HEK293 (cell line): ENCODE results near the gene BAD.
A peak's percentile ranks its signal among the peaks of the same experiment; 100 is the strongest.

Experiments
- CTCF ChIA-PET: fragments of 350-600 bp; formaldehyde crosslinking; extraction: SDS; loops from one replicate; lab custom pipeline; 2021; ENCODE audit warnings: antibody characterized with exemption; lab: Yijun Ruan, JAX
- POLR2A ChIA-PET: fragments of 300-600 bp; formaldehyde crosslinking; extraction: SDS; loops from one replicate; lab custom pipeline; 2020; ENCODE audit warnings: antibody characterized with exemption, inconsistent platforms; lab: Yijun Ruan, JAX
- H3K27ac ChIP-seq: fragments of 200-500 bp; sonication (Bioruptor generic); 2 replicates; pipeline ENCODE4 v1.5.1; 2014; ENCODE audit warnings: low read depth, low read length, control low read depth, inconsistent platforms; ENCODE audit errors: extremely low read depth
- H3K36me3 ChIP-seq, 2 experiments: fragments of 200-500 bp in 1 of 2; sonication (Bioruptor generic) in 1 of 2; 1 replicate in 1 of 2; 2 replicates in 1 of 2; pipeline ENCODE4 v1.5.1; 2014 to 2017; ENCODE audit warnings: inconsistent platforms in 2 of 2, low read length in 2 of 2; ENCODE audit not compliant: control insufficient read depth in 2 of 2, insufficient read depth in 1 of 2
- H3K4me1 ChIP-seq: fragments of 200-500 bp; sonication (Bioruptor generic); 2 replicates; pipeline ENCODE4 v1.5.1; 2014; ENCODE audit warnings: mild to moderate bottlenecking, low read length, inconsistent platforms; ENCODE audit not compliant: control insufficient read depth, insufficient read depth
- H3K4me3 ChIP-seq: 2 replicates; pipeline ENCODE4 v1.5.1; 2011; ENCODE audit warnings: low read depth, mild to moderate bottlenecking, control low read depth, low read length, moderate library complexity
- H3K9me3 ChIP-seq: fragments of 200-500 bp; sonication (Bioruptor generic); 2 replicates; pipeline ENCODE4 v1.5.1; 2014; ENCODE audit warnings: low read depth, low read length, inconsistent platforms; ENCODE audit not compliant: control insufficient read depth, insufficient read depth
- EGR2 ChIP-seq: fragments of 450-650 bp; formaldehyde crosslinking; IDR thresholded peaks from 2 replicates; pipeline ENCODE4 v1.5.1; 2016; ENCODE audit warnings: low read depth, missing biosample characterization, missing genetic modification characterization
- GLIS1 ChIP-seq: fragments of 450-650 bp; formaldehyde crosslinking; IDR thresholded peaks from 2 replicates; pipeline ENCODE4 v1.5.1; 2016; ENCODE audit warnings: missing biosample characterization, missing genetic modification characterization
- HOXC10 ChIP-seq: sonication (generic); formaldehyde crosslinking; IDR thresholded peaks from 2 replicates; pipeline ENCODE4 v1.8.1; 2023; ENCODE audit warnings: mild to moderate bottlenecking, missing genetic modification reagents
- KLF1 ChIP-seq: fragments of 450-650 bp; formaldehyde crosslinking; IDR thresholded peaks from 2 replicates; pipeline ENCODE4 v1.5.1; 2016; ENCODE audit warnings: missing biosample characterization, missing genetic modification characterization
- KLF9 ChIP-seq: fragments of 450-650 bp; formaldehyde crosslinking; IDR thresholded peaks from 2 replicates; pipeline ENCODE4 v1.5.1; 2016; ENCODE audit warnings: missing biosample characterization, missing genetic modification characterization, low read depth
- ZFP37 ChIP-seq: fragments of 450-650 bp; formaldehyde crosslinking; IDR thresholded peaks from 2 replicates; pipeline ENCODE4 v1.5.1; 2016; ENCODE audit warnings: missing biosample characterization, missing genetic modification characterization
- ZIC2 ChIP-seq: fragments of 450-650 bp; formaldehyde crosslinking; IDR thresholded peaks from 2 replicates; pipeline ENCODE4 v1.5.1; 2016; ENCODE audit warnings: missing biosample characterization, missing genetic modification characterization
- ZNF146 ChIP-seq: fragments of 450-650 bp; formaldehyde crosslinking; IDR thresholded peaks from 2 replicates; pipeline ENCODE4 v1.5.1; 2016; ENCODE audit warnings: missing biosample characterization, missing genetic modification characterization
- ZNF433 ChIP-seq: fragments of 450-650 bp; formaldehyde crosslinking; IDR thresholded peaks from 2 replicates; pipeline ENCODE4 v1.5.1; 2016; ENCODE audit warnings: missing biosample characterization, missing genetic modification characterization, low read depth
- ZNF571 ChIP-seq: fragments of 450-650 bp; formaldehyde crosslinking; IDR thresholded peaks from 2 replicates; pipeline ENCODE4 v1.5.0; 2017; ENCODE audit warnings: missing biosample characterization, missing genetic modification characterization
- ZNF654 ChIP-seq: fragments of 450-650 bp; formaldehyde crosslinking; IDR thresholded peaks from 2 replicates; pipeline ENCODE4 v1.5.1; 2016; ENCODE audit warnings: low read depth, missing biosample characterization, missing genetic modification characterization
- ZNF791 ChIP-seq: fragments of 450-650 bp; formaldehyde crosslinking; IDR thresholded peaks from 2 replicates; pipeline ENCODE4 v1.5.1; 2016; ENCODE audit warnings: missing biosample characterization, missing genetic modification characterization
- ZNF792 ChIP-seq: fragments of 450-650 bp; formaldehyde crosslinking; IDR thresholded peaks from 2 replicates; pipeline ENCODE4 v1.5.1; 2016; ENCODE audit warnings: missing biosample characterization, missing genetic modification characterization
- ZSCAN30 ChIP-seq: fragments of 450-650 bp; IDR thresholded peaks from 2 replicates; pipeline ENCODE4 v1.5.1; 2018; ENCODE audit warnings: missing biosample characterization, mild to moderate bottlenecking, missing genetic modification characterization, moderate library complexity
- TF ChIP-seq, protein P1 (sequence below): fragments of 450-650 bp; formaldehyde crosslinking; IDR thresholded peaks from 2 replicates; pipeline ENCODE4 v1.5.1; 2016; ENCODE audit warnings: missing biosample characterization, missing genetic modification characterization
- TF ChIP-seq, protein P2 (sequence below): fragments of 450-650 bp; formaldehyde crosslinking; IDR thresholded peaks from 2 replicates; pipeline ENCODE4 v1.5.1; 2017; ENCODE audit warnings: missing biosample characterization, missing genetic modification characterization
- TF ChIP-seq, protein P3 (sequence below): fragments of 450-650 bp; formaldehyde crosslinking; conservative IDR thresholded peaks from 2 replicates; pipeline ENCODE4 v1.5.1; 2016; ENCODE audit warnings: low read depth, missing biosample characterization, missing genetic modification characterization
- TF ChIP-seq, protein P4 (sequence below): fragments of 450-650 bp; formaldehyde crosslinking; IDR thresholded peaks from 2 replicates; pipeline ENCODE4 v1.5.1; 2016; ENCODE audit warnings: missing biosample characterization, missing genetic modification characterization
- TF ChIP-seq, protein P5 (sequence below): fragments of 450-650 bp; formaldehyde crosslinking; IDR thresholded peaks from 2 replicates; pipeline ENCODE4 v1.5.1; 2017; ENCODE audit warnings: missing biosample characterization, missing genetic modification characterization
- TF ChIP-seq, protein P6 (sequence below): fragments of 450-650 bp; formaldehyde crosslinking; IDR thresholded peaks from 2 replicates; pipeline ENCODE4 v1.5.1; 2016; ENCODE audit warnings: missing biosample characterization, missing genetic modification characterization

BAD gene

GRCh38 chr11:64284048-64284961 is at the start of gene BAD (continued):
- no peak for TF ChIP-seq ZNF433 (tag by site-specific recombination)
- no peak for TF ChIP-seq ZNF571 (tag by site-specific recombination)
- TF ChIP-seq, protein P1, sequence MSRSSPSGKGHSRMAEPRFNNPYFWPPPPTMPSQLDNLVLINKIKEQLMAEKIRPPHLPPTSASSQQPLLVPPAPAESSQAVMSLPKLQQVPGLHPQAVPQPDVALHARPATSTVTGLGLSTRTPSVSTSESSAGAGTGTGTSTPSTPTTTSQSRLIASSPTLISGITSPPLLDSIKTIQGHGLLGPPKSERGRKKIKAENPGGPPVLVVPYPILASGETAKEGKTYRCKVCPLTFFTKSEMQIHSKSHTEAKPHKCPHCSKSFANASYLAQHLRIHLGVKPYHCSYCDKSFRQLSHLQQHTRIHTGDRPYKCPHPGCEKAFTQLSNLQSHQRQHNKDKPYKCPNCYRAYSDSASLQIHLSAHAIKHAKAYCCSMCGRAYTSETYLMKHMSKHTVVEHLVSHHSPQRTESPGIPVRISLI (tag by site-specific recombination): no peak
- TF ChIP-seq, protein P2, sequence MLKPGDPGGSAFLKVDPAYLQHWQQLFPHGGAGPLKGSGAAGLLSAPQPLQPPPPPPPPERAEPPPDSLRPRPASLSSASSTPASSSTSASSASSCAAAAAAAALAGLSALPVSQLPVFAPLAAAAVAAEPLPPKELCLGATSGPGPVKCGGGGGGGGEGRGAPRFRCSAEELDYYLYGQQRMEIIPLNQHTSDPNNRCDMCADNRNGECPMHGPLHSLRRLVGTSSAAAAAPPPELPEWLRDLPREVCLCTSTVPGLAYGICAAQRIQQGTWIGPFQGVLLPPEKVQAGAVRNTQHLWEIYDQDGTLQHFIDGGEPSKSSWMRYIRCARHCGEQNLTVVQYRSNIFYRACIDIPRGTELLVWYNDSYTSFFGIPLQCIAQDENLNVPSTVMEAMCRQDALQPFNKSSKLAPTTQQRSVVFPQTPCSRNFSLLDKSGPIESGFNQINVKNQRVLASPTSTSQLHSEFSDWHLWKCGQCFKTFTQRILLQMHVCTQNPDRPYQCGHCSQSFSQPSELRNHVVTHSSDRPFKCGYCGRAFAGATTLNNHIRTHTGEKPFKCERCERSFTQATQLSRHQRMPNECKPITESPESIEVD (tag by site-specific recombination): no peak
- TF ChIP-seq ZNF792: no peak
- 0 out of 2 replicates have a peak, but pooled peaks have one; percentile 14 for TF ChIP-seq KLF1 (tag by site-specific recombination)
- peak; percentile 38; the same call in 1 of the 2 replicates for TF ChIP-seq KLF9 (tag by site-specific recombination)
- 0 out of 2 replicates have a peak, but pooled peaks have one; percentile 13 for TF ChIP-seq ZSCAN30 (tag by site-specific recombination)
- TF ChIP-seq ZFP37 (tag by site-specific recombination): no peak
- TF ChIP-seq ZNF791 (tag by site-specific recombination): no peak
- TF ChIP-seq GLIS1: no peak

GRCh38 chr11:64333556-64333955 is 49.1 kb upstream of the BAD start:
- no peaks in the 10 kb centered on the region for H3K36me3 ChIP-seq
- H3K27ac ChIP-seq: no peak overlapping the region
- H3K9me3 ChIP-seq: no peaks in the 10 kb centered on the region
- POLR2A ChIA-PET: interaction anchor here (0.6 to 2.3 kb wide), 3 partner anchors 9 to 43 kb away, joined by 3 to 7 read pairs (median 4); partner anchors contain the start of genes PRDX5 and TRMT112
- H3K4me1 ChIP-seq: no peaks in the 10 kb centered on the region
- no peak overlapping the region for H3K4me3 ChIP-seq
- TF ChIP-seq, protein P3, sequence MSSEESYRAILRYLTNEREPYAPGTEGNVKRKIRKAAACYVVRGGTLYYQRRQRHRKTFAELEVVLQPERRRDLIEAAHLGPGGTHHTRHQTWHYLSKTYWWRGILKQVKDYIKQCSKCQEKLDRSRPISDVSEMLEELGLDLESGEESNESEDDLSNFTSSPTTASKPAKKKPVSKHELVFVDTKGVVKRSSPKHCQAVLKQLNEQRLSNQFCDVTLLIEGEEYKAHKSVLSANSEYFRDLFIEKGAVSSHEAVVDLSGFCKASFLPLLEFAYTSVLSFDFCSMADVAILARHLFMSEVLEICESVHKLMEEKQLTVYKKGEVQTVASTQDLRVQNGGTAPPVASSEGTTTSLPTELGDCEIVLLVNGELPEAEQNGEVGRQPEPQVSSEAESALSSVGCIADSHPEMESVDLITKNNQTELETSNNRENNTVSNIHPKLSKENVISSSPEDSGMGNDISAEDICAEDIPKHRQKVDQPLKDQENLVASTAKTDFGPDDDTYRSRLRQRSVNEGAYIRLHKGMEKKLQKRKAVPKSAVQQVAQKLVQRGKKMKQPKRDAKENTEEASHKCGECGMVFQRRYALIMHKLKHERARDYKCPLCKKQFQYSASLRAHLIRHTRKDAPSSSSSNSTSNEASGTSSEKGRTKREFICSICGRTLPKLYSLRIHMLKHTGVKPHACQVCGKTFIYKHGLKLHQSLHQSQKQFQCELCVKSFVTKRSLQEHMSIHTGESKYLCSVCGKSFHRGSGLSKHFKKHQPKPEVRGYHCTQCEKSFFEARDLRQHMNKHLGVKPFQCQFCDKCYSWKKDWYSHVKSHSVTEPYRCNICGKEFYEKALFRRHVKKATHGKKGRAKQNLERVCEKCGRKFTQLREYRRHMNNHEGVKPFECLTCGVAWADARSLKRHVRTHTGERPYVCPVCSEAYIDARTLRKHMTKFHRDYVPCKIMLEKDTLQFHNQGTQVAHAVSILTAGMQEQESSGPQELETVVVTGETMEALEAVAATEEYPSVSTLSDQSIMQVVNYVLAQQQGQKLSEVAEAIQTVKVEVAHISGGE (tag by site-specific recombination): no peak
- TF ChIP-seq ZNF146 (tag by site-specific recombination): peak; percentile 83
- TF ChIP-seq, all 188 proteins: peak for 1
- CTCF ChIA-PET: interaction anchor here (0.6 to 9.6 kb wide), 6 partner anchors 16 to 119 kb away, joined by 3 to 81 read pairs (median 6); partner anchors contain the start of genes ESRRA, PRDX5, RPS6KA4 and TRMT112

DNA sequence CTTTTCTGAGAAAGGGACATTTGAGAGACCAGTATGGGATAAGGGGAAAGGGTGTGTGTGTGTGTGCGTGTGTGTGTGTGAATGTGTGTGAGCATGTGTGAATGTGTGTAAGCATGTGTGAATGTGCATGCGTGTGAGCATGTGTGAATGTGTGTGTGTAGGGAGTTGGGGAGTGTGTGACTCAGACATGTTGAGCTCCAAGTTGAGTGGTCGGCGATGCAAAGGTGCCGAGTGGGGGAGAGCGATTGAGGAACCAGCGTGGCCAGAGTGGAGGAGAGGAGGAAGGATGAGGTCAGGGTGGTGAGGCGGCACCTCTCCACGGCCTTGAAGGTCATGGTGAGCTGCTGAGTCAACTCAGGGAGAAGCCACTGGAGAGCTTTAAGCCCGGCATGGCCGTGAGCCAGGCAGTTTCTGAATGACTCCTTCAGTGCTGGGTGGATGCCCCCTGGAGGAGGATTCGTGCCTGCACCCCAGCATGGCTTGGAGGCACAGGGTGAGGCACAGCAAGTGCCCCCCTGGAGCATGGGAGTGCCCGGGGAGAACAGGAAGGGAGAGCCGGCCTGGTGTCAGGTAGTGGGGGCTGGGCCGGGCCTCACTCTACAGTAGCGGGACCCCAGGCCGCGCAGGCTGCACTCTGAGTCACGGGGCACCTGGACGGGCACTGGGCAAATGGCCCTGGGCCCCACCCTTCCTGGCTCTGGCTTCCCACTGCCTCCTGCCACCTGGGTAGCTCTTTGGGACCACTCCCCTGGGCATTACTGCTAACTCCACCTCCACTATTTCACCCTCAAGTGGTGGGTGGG is 47.3 kb upstream of the BAD start:
- H3K4me3 ChIP-seq: no peak overlapping the region
- POLR2A ChIA-PET: interaction anchor here (0.8 to 2.8 kb wide), 4 partner anchors 11 to 80 kb away, joined by 3 to 18 read pairs (median 5); partner anchors contain the start of genes PRDX5 and TRMT112
- CTCF ChIA-PET: interaction anchor here (0.5 to 9.6 kb wide), 25 partner anchors 9 to 644 kb away, joined by 3 to 81 read pairs (median 4); partner anchors contain the start of genes PRDX5, RPS6KA4 and TRMT112
- no peaks in the 10 kb centered on the region for H3K36me3 ChIP-seq
- no peaks in the 10 kb centered on the region for H3K9me3 ChIP-seq
- no peak overlapping the region for H3K27ac ChIP-seq
- no peaks in the 10 kb centered on the region for H3K4me1 ChIP-seq
- TF ChIP-seq, protein P4, sequence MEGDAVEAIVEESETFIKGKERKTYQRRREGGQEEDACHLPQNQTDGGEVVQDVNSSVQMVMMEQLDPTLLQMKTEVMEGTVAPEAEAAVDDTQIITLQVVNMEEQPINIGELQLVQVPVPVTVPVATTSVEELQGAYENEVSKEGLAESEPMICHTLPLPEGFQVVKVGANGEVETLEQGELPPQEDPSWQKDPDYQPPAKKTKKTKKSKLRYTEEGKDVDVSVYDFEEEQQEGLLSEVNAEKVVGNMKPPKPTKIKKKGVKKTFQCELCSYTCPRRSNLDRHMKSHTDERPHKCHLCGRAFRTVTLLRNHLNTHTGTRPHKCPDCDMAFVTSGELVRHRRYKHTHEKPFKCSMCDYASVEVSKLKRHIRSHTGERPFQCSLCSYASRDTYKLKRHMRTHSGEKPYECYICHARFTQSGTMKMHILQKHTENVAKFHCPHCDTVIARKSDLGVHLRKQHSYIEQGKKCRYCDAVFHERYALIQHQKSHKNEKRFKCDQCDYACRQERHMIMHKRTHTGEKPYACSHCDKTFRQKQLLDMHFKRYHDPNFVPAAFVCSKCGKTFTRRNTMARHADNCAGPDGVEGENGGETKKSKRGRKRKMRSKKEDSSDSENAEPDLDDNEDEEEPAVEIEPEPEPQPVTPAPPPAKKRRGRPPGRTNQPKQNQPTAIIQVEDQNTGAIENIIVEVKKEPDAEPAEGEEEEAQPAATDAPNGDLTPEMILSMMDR (tag by site-specific recombination): peak; percentile 60
- TF ChIP-seq ZIC2 (tag by site-specific recombination) (peak; percentile 95), EGR2 (peak; percentile 69), HOXC10 (CRISPR knock-in tag) (no peak), ZNF654 (tag by site-specific recombination) (0 out of 2 replicates have a peak, but pooled peaks have one; percentile 5)
- TF ChIP-seq, protein P5, sequence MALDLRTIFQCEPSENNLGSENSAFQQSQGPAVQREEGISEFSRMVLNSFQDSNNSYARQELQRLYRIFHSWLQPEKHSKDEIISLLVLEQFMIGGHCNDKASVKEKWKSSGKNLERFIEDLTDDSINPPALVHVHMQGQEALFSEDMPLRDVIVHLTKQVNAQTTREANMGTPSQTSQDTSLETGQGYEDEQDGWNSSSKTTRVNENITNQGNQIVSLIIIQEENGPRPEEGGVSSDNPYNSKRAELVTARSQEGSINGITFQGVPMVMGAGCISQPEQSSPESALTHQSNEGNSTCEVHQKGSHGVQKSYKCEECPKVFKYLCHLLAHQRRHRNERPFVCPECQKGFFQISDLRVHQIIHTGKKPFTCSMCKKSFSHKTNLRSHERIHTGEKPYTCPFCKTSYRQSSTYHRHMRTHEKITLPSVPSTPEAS (tag by site-specific recombination): peak; percentile 90
- TF ChIP-seq, protein P6, sequence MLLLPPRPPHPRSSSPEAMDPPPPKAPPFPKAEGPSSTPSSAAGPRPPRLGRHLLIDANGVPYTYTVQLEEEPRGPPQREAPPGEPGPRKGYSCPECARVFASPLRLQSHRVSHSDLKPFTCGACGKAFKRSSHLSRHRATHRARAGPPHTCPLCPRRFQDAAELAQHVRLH (tag by site-specific recombination): no peak
